ENCODE results near the gene PARD3. TPM values are rescaled to one million over a fixed set of nuclear protein-coding genes. Genes with fewer than 3 reads are reported as not detected.

PARD3 gene
- total RNA-seq, 1 experiment from 2014 or later = 154 TPM

DNA sequence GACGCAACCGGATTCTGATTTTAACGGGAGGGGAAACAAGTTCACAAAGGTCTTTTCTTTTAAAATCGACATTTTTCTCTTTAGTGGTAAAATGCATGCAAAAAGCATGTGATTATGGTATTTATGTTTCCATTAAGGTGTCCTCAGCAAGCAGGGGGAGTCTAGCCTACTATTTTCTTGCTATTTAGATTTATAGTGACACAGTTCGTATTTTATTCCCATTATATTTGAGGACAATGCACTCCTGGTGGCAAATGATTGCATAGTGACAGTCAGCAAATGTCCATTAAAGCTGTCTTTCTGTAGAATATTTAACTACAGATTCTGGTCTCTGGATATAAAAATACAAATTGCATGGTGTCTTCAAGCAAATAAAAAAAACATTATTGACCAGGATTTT, 554.2 kb downstream of the PARD3 start:
- no peak overlapping the region for H3K4me2 ChIP-seq (ENCODE audit: low read length)
- TF ChIP-seq EZH2 (IDR thresholded peaks at IDR 0.05; ENCODE audit: low read length, unreplicated experiment) (no peak), EZH2phosphoT487 (IDR thresholded peaks at IDR 0.05; ENCODE audit: borderline replicate concordance, low read length) (no peak)
- TF ChIP-seq, protein P1, sequence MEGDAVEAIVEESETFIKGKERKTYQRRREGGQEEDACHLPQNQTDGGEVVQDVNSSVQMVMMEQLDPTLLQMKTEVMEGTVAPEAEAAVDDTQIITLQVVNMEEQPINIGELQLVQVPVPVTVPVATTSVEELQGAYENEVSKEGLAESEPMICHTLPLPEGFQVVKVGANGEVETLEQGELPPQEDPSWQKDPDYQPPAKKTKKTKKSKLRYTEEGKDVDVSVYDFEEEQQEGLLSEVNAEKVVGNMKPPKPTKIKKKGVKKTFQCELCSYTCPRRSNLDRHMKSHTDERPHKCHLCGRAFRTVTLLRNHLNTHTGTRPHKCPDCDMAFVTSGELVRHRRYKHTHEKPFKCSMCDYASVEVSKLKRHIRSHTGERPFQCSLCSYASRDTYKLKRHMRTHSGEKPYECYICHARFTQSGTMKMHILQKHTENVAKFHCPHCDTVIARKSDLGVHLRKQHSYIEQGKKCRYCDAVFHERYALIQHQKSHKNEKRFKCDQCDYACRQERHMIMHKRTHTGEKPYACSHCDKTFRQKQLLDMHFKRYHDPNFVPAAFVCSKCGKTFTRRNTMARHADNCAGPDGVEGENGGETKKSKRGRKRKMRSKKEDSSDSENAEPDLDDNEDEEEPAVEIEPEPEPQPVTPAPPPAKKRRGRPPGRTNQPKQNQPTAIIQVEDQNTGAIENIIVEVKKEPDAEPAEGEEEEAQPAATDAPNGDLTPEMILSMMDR (conservative IDR thresholded peaks at IDR 0.05; ENCODE audit: low read depth, low read length) = no peak
- intact Hi-C loops (cut with micrococcal nuclease) = no loop called here
- H3F3A ChIP-seq (ENCODE audit: low read length, unreplicated experiment) = no peaks in the 10 kb centered on the region
- no peaks in the 10 kb centered on the region for H3K27me3 ChIP-seq (ENCODE audit: low read length)
- DNase-seq = no peak
- H3K9ac ChIP-seq (ENCODE audit: low read length) = no peak overlapping the region
- no peak overlapping the region for H3K27ac ChIP-seq (ENCODE audit: low read length)
- ChIA-PET CTCF (no interaction called here), POLR2A (ENCODE audit: unreplicated experiment) (no interaction called here)
- ATAC-seq = no peak
- no peaks in the 10 kb centered on the region for H3K36me3 ChIP-seq (ENCODE audit: low read depth, low read length)
- no peaks in the 10 kb centered on the region for H3K9me2 ChIP-seq (replicated peaks; ENCODE audit: low read length)
- H3K79me2 ChIP-seq (ENCODE audit: low read length) = no peaks in the 10 kb centered on the region
- BruUV-seq (replicated peaks) = no TSS peak
- no peaks in the 10 kb centered on the region for H4K20me1 ChIP-seq (ENCODE audit: low read length)
- H2AFZ ChIP-seq (ENCODE audit: low read length) = no peak overlapping the region
- no peak overlapping the region for H3K4me3 ChIP-seq (ENCODE audit: low read length)
- H3K4me1 ChIP-seq (ENCODE audit: insufficient read depth, low read length) = no peaks in the 10 kb centered on the region
- H3K9me3 ChIP-seq (ENCODE audit: low read length) = no peaks in the 10 kb centered on the region

GRCh38 chr10:34256216-34256615, 558.9 kb downstream of the PARD3 start:
- intact Hi-C loops (cut with micrococcal nuclease) = no loop called here
- Histone ChIP-seq H3K9ac (ENCODE audit: low read length) (no peak overlapping the region), H3K4me2 (ENCODE audit: low read length) (no peak overlapping the region), H3K27ac (ENCODE audit: low read length) (no peak overlapping the region), H3K4me1 (ENCODE audit: insufficient read depth, low read length) (peaks cover 28% of the 10 kb centered on the region), H3F3A (ENCODE audit: low read length, unreplicated experiment) (peaks cover 7% of the 10 kb centered on the region), H3K36me3 (ENCODE audit: low read depth, low read length) (no peaks in the 10 kb centered on the region), H4K20me1 (ENCODE audit: low read length) (no peaks in the 10 kb centered on the region), H3K79me2 (ENCODE audit: low read length) (no peaks in the 10 kb centered on the region), H3K9me2 (replicated peaks; ENCODE audit: low read length) (no peaks in the 10 kb centered on the region), H3K4me3 (ENCODE audit: low read length) (no peak overlapping the region), H2AFZ (ENCODE audit: low read length) (no peak overlapping the region), H3K9me3 (ENCODE audit: low read length) (no peaks in the 10 kb centered on the region), H3K27me3 (ENCODE audit: low read length) (no peaks in the 10 kb centered on the region)
- ChIA-PET CTCF (no interaction called here), POLR2A (ENCODE audit: unreplicated experiment) (no interaction called here)
- TF ChIP-seq EZH2phosphoT487 (IDR thresholded peaks at IDR 0.05; ENCODE audit: borderline replicate concordance, low read length) = no peak
- TF ChIP-seq EZH2 (IDR thresholded peaks at IDR 0.05; ENCODE audit: low read length, unreplicated experiment) = no peak
- TF ChIP-seq, protein P1 (conservative IDR thresholded peaks at IDR 0.05; ENCODE audit: low read depth, low read length) = no peak
- no peak for ATAC-seq
- DNase-seq = no peak
- BruUV-seq (replicated peaks) = no TSS peak

DNA sequence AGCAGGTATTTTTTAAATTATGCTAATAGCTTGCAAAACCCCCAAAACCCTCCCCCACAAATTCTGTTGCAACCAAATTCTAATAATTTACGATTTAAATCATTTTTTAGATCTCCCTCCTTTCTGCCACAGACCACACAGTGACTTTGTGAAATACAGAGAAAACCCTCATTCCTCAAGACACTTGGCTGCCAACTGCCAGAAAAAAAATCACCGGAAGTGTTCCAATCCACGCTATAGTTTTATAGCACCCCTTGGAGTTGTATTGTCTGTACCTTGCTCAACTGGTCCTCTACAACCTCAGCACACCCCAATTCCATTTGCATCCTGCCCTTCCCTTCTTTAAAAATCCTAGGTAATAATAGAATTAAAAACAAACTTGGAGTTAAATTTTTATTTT, 560.1 kb downstream of the PARD3 start:
- peaks cover 7% of the 10 kb centered on the region for H3F3A ChIP-seq (ENCODE audit: low read length, unreplicated experiment)
- TF ChIP-seq, protein P1 (conservative IDR thresholded peaks at IDR 0.05; ENCODE audit: low read depth, low read length) = no peak
- no peak for TF ChIP-seq EZH2phosphoT487 (IDR thresholded peaks at IDR 0.05; ENCODE audit: borderline replicate concordance, low read length)
- no peak for TF ChIP-seq EZH2 (IDR thresholded peaks at IDR 0.05; ENCODE audit: low read length, unreplicated experiment)
- CTCF ChIA-PET = no interaction called here
- H3K9me3 ChIP-seq (ENCODE audit: low read length) = no peaks in the 10 kb centered on the region
- BruUV-seq (replicated peaks) = no TSS peak
- H3K4me2 ChIP-seq (ENCODE audit: low read length) = peak overlapping the region; percentile 29
- H3K4me3 ChIP-seq (ENCODE audit: low read length) = no peak overlapping the region
- H3K9me2 ChIP-seq (replicated peaks; ENCODE audit: low read length) = no peaks in the 10 kb centered on the region
- H2AFZ ChIP-seq (ENCODE audit: low read length) = no peak overlapping the region
- peak overlapping the region; percentile 3 for H3K27ac ChIP-seq (ENCODE audit: low read length)
- peaks cover 28% of the 10 kb centered on the region for H3K4me1 ChIP-seq (ENCODE audit: insufficient read depth, low read length)
- H3K27me3 ChIP-seq (ENCODE audit: low read length) = no peaks in the 10 kb centered on the region
- no peak overlapping the region for H3K9ac ChIP-seq (ENCODE audit: low read length)
- intact Hi-C loops (cut with micrococcal nuclease) = loop anchor here (2.0 kb wide), 2 partner anchors 272 to 924 kb away; no protein-coding TSS in a partner anchor
- no peaks in the 10 kb centered on the region for H3K79me2 ChIP-seq (ENCODE audit: low read length)
- DNase-seq = peak; percentile 31
- POLR2A ChIA-PET (ENCODE audit: unreplicated experiment) = interaction anchor here (0.6 kb wide), 2 partner anchors 215 to 229 kb away, joined by 4 read pairs; no protein-coding TSS in a partner anchor
- peak; percentile 3 for ATAC-seq
- no peaks in the 10 kb centered on the region for H3K36me3 ChIP-seq (ENCODE audit: low read depth, low read length)
- H4K20me1 ChIP-seq (ENCODE audit: low read length) = no peaks in the 10 kb centered on the region
